C4-2B (cell line): ENCODE data around the gene MAGEB17.

ENCODE experiments used
- ZFX ChIP-seq: fragments of 450-650 bp; IDR thresholded peaks from 2 replicates; pipeline ENCODE4 v1.6.1; 2017
- TF ChIP-seq, protein P1 (sequence below): fragments of 450-650 bp; conservative IDR thresholded peaks from 2 replicates; pipeline ENCODE4 v1.5.1; 2017; ENCODE audit warnings: mild to moderate bottlenecking

DNA sequence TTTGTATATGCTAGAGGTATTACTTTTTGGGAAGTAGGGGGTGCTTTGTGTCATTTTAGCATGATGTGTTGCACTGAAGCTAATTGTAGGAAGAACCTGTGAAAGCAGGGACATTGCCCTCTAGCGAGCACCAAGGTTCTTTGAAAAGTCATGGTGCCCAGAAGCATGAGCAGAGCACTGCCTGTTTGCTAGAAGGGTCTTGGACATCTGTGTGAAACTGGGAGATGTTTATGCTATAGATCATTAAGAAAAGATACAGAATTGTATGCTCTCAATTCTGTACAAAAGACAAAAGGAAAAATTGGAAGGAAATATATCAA is 29.2 kb upstream of the MAGEB17 start:
- TF ChIP-seq, protein P1, sequence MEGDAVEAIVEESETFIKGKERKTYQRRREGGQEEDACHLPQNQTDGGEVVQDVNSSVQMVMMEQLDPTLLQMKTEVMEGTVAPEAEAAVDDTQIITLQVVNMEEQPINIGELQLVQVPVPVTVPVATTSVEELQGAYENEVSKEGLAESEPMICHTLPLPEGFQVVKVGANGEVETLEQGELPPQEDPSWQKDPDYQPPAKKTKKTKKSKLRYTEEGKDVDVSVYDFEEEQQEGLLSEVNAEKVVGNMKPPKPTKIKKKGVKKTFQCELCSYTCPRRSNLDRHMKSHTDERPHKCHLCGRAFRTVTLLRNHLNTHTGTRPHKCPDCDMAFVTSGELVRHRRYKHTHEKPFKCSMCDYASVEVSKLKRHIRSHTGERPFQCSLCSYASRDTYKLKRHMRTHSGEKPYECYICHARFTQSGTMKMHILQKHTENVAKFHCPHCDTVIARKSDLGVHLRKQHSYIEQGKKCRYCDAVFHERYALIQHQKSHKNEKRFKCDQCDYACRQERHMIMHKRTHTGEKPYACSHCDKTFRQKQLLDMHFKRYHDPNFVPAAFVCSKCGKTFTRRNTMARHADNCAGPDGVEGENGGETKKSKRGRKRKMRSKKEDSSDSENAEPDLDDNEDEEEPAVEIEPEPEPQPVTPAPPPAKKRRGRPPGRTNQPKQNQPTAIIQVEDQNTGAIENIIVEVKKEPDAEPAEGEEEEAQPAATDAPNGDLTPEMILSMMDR: peak; percentile 19; the same call in 1 of the 2 replicates
- TF ChIP-seq ZFX: no peak
